Ishikawa (cell line): ENCODE measurements around the gene HSPA14.

Source experiments
- CEBPB ChIP-seq: IDR thresholded peaks from 2 replicates; pipeline ENCODE4 v1.6.1; 2012
- CREB1 ChIP-seq: IDR thresholded peaks from 2 replicates; pipeline ENCODE4 v1.6.1; 2012; ENCODE audit warnings: low read depth
- EGR1 ChIP-seq: IDR thresholded peaks from 2 replicates; pipeline ENCODE4 v1.6.1; 2012
- EP300 ChIP-seq: IDR thresholded peaks from 2 replicates; pipeline ENCODE4 v1.6.1; 2012; ENCODE audit warnings: borderline replicate concordance
- FOXM1 ChIP-seq: IDR thresholded peaks from 2 replicates; pipeline ENCODE4 v1.6.1; 2012; ENCODE audit warnings: low read depth, borderline replicate concordance
- NFIC ChIP-seq: IDR thresholded peaks from 2 replicates; pipeline ENCODE4 v1.6.1; 2012
- RAD21 ChIP-seq: IDR thresholded peaks from 2 replicates; pipeline ENCODE4 v1.6.1; 2012; ENCODE audit warnings: low read depth
- TAF1 ChIP-seq: IDR thresholded peaks from 2 replicates; pipeline ENCODE4 v1.6.1; 2012; ENCODE audit warnings: low read depth, mild to moderate bottlenecking
- TCF12 ChIP-seq: IDR thresholded peaks from 2 replicates; pipeline ENCODE4 v1.6.1; 2012; ENCODE audit warnings: low read depth
- TEAD4 ChIP-seq: IDR thresholded peaks from 2 replicates; pipeline ENCODE4 v1.6.1; 2012
- YY1 ChIP-seq: IDR thresholded peaks from 2 replicates; pipeline ENCODE4 v1.6.1; 2012; ENCODE audit warnings: low read depth
- ZBTB7A ChIP-seq: IDR thresholded peaks from 2 replicates; pipeline ENCODE4 v1.6.1; 2012; ENCODE audit warnings: low read depth
- TF ChIP-seq, protein P1 (sequence below): IDR thresholded peaks from 2 replicates; pipeline ENCODE4 v1.6.1; 2012
- TF ChIP-seq, protein P2 (sequence below): IDR thresholded peaks from 2 replicates; pipeline ENCODE4 v1.6.1; 2012; ENCODE audit warnings: low read depth, mild to moderate bottlenecking
- TF ChIP-seq, protein P3 (sequence below): IDR thresholded peaks from 2 replicates; pipeline ENCODE4 v1.6.1; 2012

Gene HSPA14

GRCh38 chr10:14873090-14873760 lies 35.1 kb downstream of the HSPA14 start:
- TF ChIP-seq EGR1 = no peak
- TF ChIP-seq, protein P1, sequence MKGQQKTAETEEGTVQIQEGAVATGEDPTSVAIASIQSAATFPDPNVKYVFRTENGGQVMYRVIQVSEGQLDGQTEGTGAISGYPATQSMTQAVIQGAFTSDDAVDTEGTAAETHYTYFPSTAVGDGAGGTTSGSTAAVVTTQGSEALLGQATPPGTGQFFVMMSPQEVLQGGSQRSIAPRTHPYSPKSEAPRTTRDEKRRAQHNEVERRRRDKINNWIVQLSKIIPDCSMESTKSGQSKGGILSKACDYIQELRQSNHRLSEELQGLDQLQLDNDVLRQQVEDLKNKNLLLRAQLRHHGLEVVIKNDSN = no peak
- TF ChIP-seq CEBPB = no peak
- TF ChIP-seq TCF12 = no peak
- TF ChIP-seq EP300 = no peak
- TF ChIP-seq FOXM1 = no peak
- TF ChIP-seq, protein P2, sequence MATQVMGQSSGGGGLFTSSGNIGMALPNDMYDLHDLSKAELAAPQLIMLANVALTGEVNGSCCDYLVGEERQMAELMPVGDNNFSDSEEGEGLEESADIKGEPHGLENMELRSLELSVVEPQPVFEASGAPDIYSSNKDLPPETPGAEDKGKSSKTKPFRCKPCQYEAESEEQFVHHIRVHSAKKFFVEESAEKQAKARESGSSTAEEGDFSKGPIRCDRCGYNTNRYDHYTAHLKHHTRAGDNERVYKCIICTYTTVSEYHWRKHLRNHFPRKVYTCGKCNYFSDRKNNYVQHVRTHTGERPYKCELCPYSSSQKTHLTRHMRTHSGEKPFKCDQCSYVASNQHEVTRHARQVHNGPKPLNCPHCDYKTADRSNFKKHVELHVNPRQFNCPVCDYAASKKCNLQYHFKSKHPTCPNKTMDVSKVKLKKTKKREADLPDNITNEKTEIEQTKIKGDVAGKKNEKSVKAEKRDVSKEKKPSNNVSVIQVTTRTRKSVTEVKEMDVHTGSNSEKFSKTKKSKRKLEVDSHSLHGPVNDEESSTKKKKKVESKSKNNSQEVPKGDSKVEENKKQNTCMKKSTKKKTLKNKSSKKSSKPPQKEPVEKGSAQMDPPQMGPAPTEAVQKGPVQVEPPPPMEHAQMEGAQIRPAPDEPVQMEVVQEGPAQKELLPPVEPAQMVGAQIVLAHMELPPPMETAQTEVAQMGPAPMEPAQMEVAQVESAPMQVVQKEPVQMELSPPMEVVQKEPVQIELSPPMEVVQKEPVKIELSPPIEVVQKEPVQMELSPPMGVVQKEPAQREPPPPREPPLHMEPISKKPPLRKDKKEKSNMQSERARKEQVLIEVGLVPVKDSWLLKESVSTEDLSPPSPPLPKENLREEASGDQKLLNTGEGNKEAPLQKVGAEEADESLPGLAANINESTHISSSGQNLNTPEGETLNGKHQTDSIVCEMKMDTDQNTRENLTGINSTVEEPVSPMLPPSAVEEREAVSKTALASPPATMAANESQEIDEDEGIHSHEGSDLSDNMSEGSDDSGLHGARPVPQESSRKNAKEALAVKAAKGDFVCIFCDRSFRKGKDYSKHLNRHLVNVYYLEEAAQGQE = no peak

GRCh38 chr10:14875941-14876340 lies 37.8 kb downstream of the HSPA14 start:
- TF ChIP-seq TEAD4 (no peak), TCF12 (no peak), NFIC (no peak), EGR1 (no peak), CEBPB (no peak)
- TF ChIP-seq, protein P1 = no peak

DNA sequence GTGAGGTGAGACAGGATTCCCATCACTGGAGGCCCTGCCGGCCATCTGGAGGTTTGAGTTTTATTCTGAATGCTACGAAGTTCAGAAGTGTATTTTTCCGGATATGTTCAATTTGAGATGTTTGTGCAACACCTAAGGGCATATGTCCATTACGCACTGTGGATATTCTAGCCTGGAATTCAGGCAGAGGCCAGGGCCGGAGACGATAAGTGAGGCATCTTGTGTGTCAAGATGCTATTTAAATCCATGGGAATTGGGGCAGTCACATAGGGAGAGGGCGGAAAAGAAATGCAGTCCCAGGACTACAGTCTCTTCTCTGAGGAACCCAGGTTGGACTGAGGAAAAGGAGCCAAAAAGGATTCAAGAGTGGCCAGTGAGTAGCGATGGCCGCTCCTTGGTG lies 38.7 kb downstream of the HSPA14 start:
- TF ChIP-seq TAF1 (no peak), TEAD4 (no peak), RAD21 (no peak), CREB1 (no peak), EGR1 (no peak), CEBPB (no peak), ZBTB7A (no peak), NFIC (no peak), TCF12 (no peak), FOXM1 (no peak), YY1 (no peak), EP300 (no peak)
- TF ChIP-seq, protein P3, sequence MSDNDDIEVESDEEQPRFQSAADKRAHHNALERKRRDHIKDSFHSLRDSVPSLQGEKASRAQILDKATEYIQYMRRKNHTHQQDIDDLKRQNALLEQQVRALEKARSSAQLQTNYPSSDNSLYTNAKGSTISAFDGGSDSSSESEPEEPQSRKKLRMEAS = no peak
- TF ChIP-seq, protein P2 = no peak
- TF ChIP-seq, protein P1 = no peak

GRCh38 chr10:14878266-14879123 lies 40.4 kb downstream of the HSPA14 start, which contains the start of gene SUV39H2:
TSS of gene SUV39H2 (plus strand) at chr10:14878866. CDS start at chr10:14878889, 23 bp downstream.
- TF ChIP-seq, protein P2 = no peak
- TF ChIP-seq EP300 (peak; percentile 29; the same call in 1 of the 2 replicates), ZBTB7A (peak; percentile 79), NFIC (no peak), TEAD4 (no peak), RAD21 (no peak), EGR1 (no peak), TCF12 (peak; percentile 23; the same call in 1 of the 2 replicates), TAF1 (peak; percentile 95), YY1 (peak; percentile 95), CREB1 (peak; percentile 20; the same call in 1 of the 2 replicates)
- TF ChIP-seq, protein P3 = peak; percentile 93
- TF ChIP-seq, protein P1 = peak; percentile 33; the same call in 1 of the 2 replicates
